Thymus (tissue), 11 donors: ENCODE data around the gene LARP1B. TPM values are rescaled to one million over a fixed set of nuclear protein-coding genes. Genes with fewer than 3 reads are reported as not detected.
"Not testable (repeated sequence)": the region's sequence is repeated elsewhere in the genome, so short reads cannot be mapped to it uniquely, and the experiment has no call there.

Experiments
- DNase-seq, 9 donors: peaks; one replicate each; pipeline ENCODE4 v3.0.0-alpha.2; 2013; ENCODE audit warnings: low spot score in 9 of 9, low read depth in 6 of 9, missing footprints in 1 of 9
- H3K27ac ChIP-seq, 2 donors: one replicate each; pipeline ENCODE4 v1.5.1; 2013; ENCODE audit warnings: control low read depth in 1 of 2, low read depth in 1 of 2, low read length in 1 of 2, mild to moderate bottlenecking in 1 of 2, moderate library complexity in 1 of 2
- H3K27me3 ChIP-seq, 2 donors: one replicate each; pipeline ENCODE4 v1.5.1; 2013; ENCODE audit warnings: low read length in 1 of 2; ENCODE audit not compliant: control insufficient read depth in 2 of 2, insufficient read depth in 1 of 2
- H3K36me3 ChIP-seq, 2 donors: one replicate each; pipeline ENCODE4 v1.5.1; 2013; ENCODE audit warnings: low read length in 1 of 2, mild to moderate bottlenecking in 1 of 2, moderate library complexity in 1 of 2; ENCODE audit not compliant: control insufficient read depth in 2 of 2, insufficient read depth in 2 of 2
- H3K4me1 ChIP-seq, 2 donors: one replicate each; pipeline ENCODE4 v1.5.1; 2013; ENCODE audit warnings: low read length in 2 of 2; ENCODE audit not compliant: control insufficient read depth in 2 of 2, insufficient read depth in 2 of 2
- H3K4me3 ChIP-seq, 2 donors: one replicate each; pipeline ENCODE4 v1.5.1; 2013; ENCODE audit warnings: low read length in 2 of 2, control low read depth in 1 of 2, mild to moderate bottlenecking in 1 of 2
- H3K9me3 ChIP-seq, 2 donors: one replicate each; pipeline ENCODE4 v1.5.1; 2013; ENCODE audit warnings: low read length in 1 of 2, mild to moderate bottlenecking in 1 of 2; ENCODE audit not compliant: control insufficient read depth in 2 of 2, insufficient read depth in 1 of 2
- WGBS: extraction: QIAGEN DNeasy Blood & Tissue Kit; methylation state at CpG from one replicate; pipeline ENCODE4 v1.1.7; 2013; 5-methylcytosine and 5-hydroxymethylcytosine counted together
- polyA plus RNA-seq: library from polyadenylated mRNA; stranded (reverse); fragments of 200-250 nt; gene quantifications from one replicate; pipeline ENCODE4 v1.2.3, GENCODE V29; 2013
- total RNA-seq: library from RNA; stranded (reverse); fragments of 120-200 nt; gene quantifications from one replicate; pipeline ENCODE4 v1.2.4, GENCODE V29; 2013
- donor health status: healthy.

Gene LARP1B
- total and polyA plus RNA-seq, 2 donors: 12.5 to 16.5 TPM

- 97% methylated on average over 9 of the region's 9 CpGs for WGBS
- not testable (repeated sequence) for H3K27ac ChIP-seq, H3K4me3 ChIP-seq
Observed at GRCh38 chr4:128054907-128055306, 6.2 kb upstream of the LARP1B start.

GRCh38 chr4:128055441-128056206, 5.5 kb upstream of the LARP1B start:
- not testable (repeated sequence) for H3K9me3 ChIP-seq

More at GRCh38 chr4:128054907-128055306, 6.2 kb upstream of the LARP1B start:
- not testable (repeated sequence) for H3K9me3 ChIP-seq, H3K36me3 ChIP-seq, DNase-seq, H3K27me3 ChIP-seq, H3K4me1 ChIP-seq

GRCh38 chr4:128056396-128056795, 4.7 kb upstream of the LARP1B start:
- Histone ChIP-seq H3K27me3 (no peaks in the 10 kb centered on the region), H3K9me3 (no peaks in the 10 kb centered on the region), H3K36me3 (no peaks in the 10 kb centered on the region), H3K4me3 (no peak overlapping the region), H3K27ac (no peak overlapping the region), H3K4me1 (no peaks in the 10 kb centered on the region)
- no peak for DNase-seq

More at GRCh38 chr4:128055441-128056206, 5.5 kb upstream of the LARP1B start:
- H3K4me3 ChIP-seq, DNase-seq, H3K27ac ChIP-seq, H3K4me1 ChIP-seq, H3K36me3 ChIP-seq, H3K27me3 ChIP-seq: not testable (repeated sequence)
- 96% methylated on average over 10 of the region's 10 CpGs for WGBS

- peak overlapping the region; percentile 59 to 70 for H3K4me3 ChIP-seq
- peaks cover 3% of the 10 kb centered on the region in 2 donors for H3K4me1 ChIP-seq
- H3K27ac ChIP-seq: peak overlapping the region; percentile 76 to 94
- no peaks in the 10 kb centered on the region for H3K9me3 ChIP-seq
- peaks cover 0 to 4% of the 10 kb centered on the region in 2 donors for H3K27me3 ChIP-seq
- H3K36me3 ChIP-seq: no peaks in the 10 kb centered on the region
- WGBS: 35% methylated on average over 21 of the region's 21 CpGs
- DNase-seq: peak in 2 of 9 donors; percentile 3 to 30
Observed at GRCh38 chr4:128060121-128060698, 902 bp upstream of the LARP1B start.

- no peaks in the 10 kb centered on the region for H3K9me3 ChIP-seq
- H3K27ac ChIP-seq: peak overlapping the region; percentile 64 to 89
- H3K27me3 ChIP-seq: peaks cover 0 to 4% of the 10 kb centered on the region in 2 donors
- peak overlapping the region; percentile 59 to 70 for H3K4me3 ChIP-seq
- DNase-seq: peak in 8 of 9 donors; percentile 11 to 62 (median 35)
- under 1% methylated on average over 101 of the region's 101 CpGs for WGBS
- peaks cover 3% of the 10 kb centered on the region in 2 donors for H3K4me1 ChIP-seq
- no peaks in the 10 kb centered on the region for H3K36me3 ChIP-seq
Observed at GRCh38 chr4:128061566-128062536, 739 bp downstream of the LARP1B start.

GRCh38 chr4:128066453-128066820, 5.3 kb downstream of the LARP1B start:
- not testable (repeated sequence) for H3K27me3 ChIP-seq, H3K4me3 ChIP-seq, H3K4me1 ChIP-seq, H3K27ac ChIP-seq, H3K36me3 ChIP-seq, DNase-seq, H3K9me3 ChIP-seq
- WGBS: 97% methylated on average over 10 of the region's 10 CpGs

- H3K4me1 ChIP-seq: no peaks in the 10 kb centered on the region
- WGBS: 97% methylated on average over 3 of the region's 3 CpGs
- H3K36me3 ChIP-seq: no peaks in the 10 kb centered on the region
- no peaks in the 10 kb centered on the region for H3K9me3 ChIP-seq
- no peak overlapping the region for H3K4me3 ChIP-seq
- no peaks in the 10 kb centered on the region for H3K27me3 ChIP-seq
- no peak for DNase-seq
- H3K27ac ChIP-seq: no peak overlapping the region
Observed at GRCh38 chr4:128068918-128069317, 7.8 kb downstream of the LARP1B start.

- H3K27me3 ChIP-seq: no peaks in the 10 kb centered on the region
- no peak overlapping the region for H3K27ac ChIP-seq
- no peak overlapping the region for H3K4me3 ChIP-seq
- H3K36me3 ChIP-seq: peaks cover 0 to 7% of the 10 kb centered on the region in 2 donors
- WGBS: 96% methylated on average over 4 of the region's 4 CpGs
- no peaks in the 10 kb centered on the region for H3K4me1 ChIP-seq
- DNase-seq: no peak
- H3K9me3 ChIP-seq: no peaks in the 10 kb centered on the region
Observed at GRCh38 chr4:128076464-128076863, 15.4 kb downstream of the LARP1B start.

GRCh38 chr4:128095293-128095692, 34.2 kb downstream of the LARP1B start:
- not testable (repeated sequence) for H3K4me1 ChIP-seq, H3K4me3 ChIP-seq, DNase-seq, H3K9me3 ChIP-seq, H3K27ac ChIP-seq, H3K27me3 ChIP-seq
- peaks cover 0 to 11% of the 10 kb centered on the region in 2 donors for H3K36me3 ChIP-seq
- 99% methylated on average over 6 of the region's 6 CpGs for WGBS
